ENCODE measurements around the gene FAM117A. TPM values are rescaled to one million over a fixed set of nuclear protein-coding genes. Genes with fewer than 3 reads are reported as not detected.
"Not testable (repeated sequence)": the region's sequence is repeated elsewhere in the genome, so short reads cannot be mapped to it uniquely, and the experiment has no call there.

FAM117A gene
- polyA plus RNA-seq, 1 donor, result 18.0 TPM

DNA sequence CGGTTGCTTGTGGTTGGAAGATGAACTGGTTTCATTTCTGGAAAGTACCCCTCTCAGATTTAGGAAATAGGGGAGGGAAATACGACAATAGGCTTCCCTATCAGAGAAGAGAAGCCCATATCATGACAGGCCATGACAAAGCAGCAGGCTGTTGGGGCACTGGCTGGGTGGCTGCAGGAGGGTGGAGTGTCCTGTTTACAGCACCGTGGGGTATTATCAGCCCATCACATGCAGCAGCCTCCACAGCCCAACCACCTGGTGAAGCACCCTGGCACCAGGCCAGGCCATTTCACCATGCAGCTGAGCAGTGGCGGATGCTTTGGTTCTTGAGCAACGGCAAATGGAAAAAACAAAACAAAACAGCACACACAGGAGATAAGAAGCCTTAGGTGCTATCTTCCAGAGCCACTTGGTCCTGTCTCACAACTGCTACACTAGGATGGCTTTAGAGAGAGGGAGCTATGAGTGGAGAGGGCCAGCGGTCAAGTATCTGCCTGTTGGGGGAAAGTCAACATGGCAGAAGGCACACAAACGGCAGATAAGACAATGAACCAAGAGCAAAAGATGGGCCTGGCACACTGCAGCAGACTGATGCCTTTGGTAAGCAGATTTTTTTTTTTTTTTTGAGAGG is 24.2 kb downstream of the FAM117A start:
- no peak for DNase-seq (ENCODE audit: low read depth)

DNA sequence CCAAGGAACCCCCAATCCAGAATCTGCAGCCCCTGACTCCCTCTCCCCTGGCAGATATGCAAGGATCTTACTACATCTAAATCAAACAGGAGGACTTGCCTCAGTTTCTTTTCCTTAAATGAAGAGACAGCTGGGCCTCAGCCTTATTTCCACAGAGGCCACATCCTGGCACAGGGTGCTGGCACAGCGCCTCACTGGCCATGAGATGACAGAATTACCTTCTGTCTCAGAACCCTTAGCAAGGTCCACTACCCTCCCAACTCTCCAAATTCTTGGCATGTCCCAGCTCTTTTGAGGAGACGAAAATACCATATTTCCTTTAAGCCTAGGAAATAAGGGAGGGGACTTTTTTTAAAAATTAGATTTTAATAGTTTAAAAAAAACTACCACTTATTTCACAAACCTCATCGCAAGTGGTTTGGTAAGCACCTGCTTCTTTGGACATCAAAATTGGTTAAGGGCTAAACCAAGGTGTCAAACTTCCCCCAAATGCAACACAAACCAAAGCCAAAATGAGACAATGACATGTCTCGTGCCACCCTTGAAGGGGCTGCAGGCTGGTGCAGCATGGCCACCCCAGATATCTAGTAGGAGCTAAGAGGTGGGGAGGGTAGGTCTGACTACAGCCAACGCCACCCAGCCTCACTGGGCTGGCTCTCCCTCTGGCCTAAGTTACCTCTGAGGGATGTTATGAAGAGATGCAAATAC is 25.3 kb downstream of the FAM117A start:
- no peak for DNase-seq (ENCODE audit: low read depth)

DNA sequence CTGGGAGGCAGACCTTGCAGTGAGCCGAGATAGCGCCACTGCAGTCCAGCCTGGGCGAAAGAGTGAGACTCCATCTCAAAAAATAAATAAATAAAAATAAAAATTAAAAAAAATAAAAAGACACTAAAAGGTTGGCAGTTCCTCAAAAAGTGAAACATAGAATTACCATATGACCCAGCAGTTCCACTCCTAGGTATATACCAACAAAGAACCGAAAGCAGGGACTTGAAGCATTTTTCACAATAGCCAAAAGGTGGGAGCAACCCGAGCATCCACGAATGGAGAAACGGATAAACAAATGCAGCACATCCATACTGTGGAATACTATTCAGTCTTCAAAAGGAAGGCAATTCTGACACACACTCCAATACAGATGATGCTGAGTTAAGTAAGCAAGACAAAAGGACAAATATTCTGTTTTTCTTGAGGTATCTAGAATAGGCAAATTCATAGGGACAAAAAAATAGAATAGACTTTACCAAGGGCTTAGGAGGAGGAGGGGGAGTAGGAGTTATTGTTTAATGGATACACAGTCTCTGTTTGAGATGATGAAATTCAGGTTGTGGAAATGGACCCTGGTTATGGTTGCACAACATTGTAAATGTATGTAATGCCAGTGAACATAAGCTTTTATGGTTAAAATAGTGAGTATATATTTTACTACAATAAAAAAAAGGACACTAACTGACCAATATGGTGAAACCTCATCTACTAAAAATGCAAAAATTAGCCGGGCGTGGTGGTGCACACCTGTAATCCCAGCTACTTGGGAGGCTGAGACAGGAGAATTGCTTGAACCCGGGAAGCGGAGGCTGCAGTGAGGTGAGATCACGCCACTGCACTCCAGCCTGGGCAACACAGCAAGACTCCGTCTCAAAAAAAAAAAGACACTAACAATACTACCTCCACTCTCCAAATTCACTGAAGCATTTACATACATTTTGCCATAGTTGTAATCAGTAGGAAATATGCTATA is 29.1 kb downstream of the FAM117A start:
- no peak for DNase-seq (ENCODE audit: low read depth)

DNA sequence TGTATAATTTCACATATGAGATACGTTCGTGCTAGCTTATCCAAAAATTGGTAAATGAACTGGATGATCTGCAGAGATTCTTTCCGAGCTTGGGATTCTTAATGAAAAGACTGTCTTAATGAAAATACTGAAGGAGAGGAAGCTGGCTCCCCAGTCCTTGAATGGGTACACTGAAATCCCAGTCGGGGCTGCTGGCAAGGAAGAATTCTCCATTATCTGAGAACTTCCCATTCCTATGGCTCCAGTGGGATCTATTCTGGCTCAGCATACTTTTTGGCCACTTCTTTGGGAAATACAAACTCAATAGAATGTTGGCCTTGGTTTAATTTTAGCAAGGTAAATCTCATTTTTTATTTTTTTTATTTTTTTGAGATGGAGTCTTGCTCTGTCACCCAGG is 32.5 kb downstream of the FAM117A start:
- DNase-seq (ENCODE audit: low read depth), result no peak

DNA sequence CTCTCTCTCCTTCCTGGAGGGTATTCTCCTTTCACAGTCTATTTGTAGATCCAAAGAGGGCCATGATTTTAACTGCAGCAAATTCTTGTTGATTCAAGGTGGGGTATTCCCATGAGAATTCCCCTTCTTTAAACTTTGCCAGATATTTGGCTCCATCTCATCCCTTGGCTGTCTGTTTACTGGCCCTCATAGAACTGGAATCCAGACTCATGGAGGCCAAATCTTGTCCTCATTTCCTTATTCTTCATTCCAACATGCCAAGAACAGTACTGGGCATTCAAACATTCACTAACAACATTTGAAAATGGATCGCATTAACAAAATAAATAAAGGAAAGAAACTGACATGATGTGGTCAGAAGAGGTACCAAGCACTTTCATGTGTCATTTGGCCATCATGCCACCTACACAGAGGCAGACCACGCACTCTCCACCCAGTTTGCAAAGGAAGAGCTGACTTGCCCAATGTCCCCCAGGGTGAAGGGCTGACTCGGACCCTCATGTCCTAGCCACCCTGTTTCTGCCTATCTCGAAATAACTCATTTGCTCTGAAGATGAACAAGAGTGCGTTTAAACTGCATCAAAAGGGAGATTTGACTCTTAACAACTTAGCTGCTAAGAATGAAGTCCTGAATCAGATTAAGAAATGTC is 33.0 kb downstream of the FAM117A start:
- DNase-seq (ENCODE audit: low read depth), result no peak

DNA sequence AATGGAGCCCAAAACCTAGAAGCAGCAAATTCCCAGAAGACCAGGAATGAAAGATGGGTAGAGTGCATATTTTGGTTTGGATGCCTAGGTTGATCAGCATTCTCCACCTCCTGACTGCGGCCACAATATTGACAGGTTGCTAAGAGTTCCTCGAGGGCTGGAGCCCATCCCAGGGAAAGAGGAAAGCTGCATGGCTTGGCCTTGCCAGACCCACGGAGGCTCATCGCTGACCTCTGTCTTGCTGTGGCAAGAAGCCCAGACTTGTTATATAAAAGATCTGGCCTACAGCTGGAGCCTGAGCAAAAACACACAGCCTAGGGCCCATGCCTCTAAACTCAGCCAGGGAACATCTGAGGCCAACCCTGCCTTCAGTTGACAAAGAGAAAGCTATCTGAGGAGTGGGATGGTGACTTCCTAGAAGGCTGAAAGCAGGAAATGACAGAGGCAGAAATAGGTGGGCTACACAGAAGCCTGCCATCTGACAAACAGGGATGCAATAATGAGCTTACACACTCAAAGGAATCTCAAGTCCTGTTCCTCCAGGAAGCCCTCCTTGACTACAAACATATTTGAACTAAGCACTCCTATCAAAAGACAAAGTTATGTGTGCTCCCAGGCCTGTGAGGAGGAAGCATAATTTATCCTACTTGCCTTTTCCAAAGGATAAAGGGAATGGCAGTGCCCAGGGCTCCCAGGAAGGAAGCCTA is 33.7 kb downstream of the FAM117A start:
- DNase-seq (ENCODE audit: low read depth), result peak; percentile 92

DNA sequence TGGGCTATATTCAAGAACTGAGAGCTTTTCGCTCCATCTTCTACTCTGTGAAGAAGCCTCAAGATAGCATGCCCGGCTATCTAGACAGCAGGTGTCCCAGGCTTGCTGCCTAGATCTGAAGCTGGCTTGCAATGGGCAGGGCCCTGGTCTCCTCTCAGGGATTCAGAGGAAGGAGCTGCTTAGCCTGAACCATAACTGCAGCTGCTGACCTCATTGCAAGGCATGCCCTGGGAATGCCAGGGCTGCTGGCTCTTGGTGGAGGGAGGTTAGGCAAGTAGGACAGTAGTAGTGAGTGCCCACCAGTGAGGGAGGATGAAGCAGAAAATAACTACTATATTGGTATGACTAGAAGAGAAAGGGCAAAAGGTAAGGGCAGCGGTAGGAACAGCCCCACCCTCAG is 34.9 kb downstream of the FAM117A start:
- DNase-seq (ENCODE audit: low read depth), result no peak

DNA sequence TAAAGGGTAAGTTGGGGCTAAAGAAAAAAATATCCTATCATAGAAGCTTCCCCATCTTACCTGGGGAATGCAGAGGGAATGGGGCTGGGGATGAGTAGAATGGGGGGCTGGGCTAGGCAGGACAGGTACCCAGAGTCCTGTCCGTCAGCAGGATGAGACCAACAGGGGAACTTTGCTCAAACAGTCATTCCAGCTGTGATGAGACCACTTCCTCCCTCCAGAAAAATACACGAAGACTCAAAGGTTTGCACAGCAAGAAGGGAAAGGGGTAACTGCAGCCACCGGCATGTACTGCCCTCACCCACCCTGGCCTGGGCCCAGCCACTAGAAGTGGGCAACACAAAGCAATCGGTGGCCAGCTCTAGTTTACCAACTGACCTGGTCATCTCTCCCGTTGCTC is 35.5 kb downstream of the FAM117A start:
- DNase-seq (ENCODE audit: low read depth), result no peak

DNA sequence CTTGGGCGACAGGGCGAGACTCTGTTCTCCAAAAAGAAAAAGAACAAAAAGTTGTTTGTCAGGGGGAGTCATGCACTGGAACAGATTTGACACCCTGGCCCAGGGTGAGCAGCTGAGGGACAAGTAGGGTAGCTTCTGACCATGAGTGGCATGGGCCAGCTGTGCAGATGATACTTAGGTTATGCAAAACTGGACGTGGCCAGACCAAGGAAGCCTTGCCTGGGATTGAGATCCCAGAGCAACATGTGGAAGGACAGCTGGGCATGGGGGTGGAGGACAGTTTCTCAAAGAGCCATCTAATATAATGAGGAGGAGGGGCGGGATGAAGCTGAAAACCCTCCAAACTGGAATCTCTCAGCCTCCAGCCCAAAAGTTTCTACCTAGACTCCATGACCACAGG is 36.6 kb downstream of the FAM117A start:
- no peak for DNase-seq (ENCODE audit: low read depth)

DNA sequence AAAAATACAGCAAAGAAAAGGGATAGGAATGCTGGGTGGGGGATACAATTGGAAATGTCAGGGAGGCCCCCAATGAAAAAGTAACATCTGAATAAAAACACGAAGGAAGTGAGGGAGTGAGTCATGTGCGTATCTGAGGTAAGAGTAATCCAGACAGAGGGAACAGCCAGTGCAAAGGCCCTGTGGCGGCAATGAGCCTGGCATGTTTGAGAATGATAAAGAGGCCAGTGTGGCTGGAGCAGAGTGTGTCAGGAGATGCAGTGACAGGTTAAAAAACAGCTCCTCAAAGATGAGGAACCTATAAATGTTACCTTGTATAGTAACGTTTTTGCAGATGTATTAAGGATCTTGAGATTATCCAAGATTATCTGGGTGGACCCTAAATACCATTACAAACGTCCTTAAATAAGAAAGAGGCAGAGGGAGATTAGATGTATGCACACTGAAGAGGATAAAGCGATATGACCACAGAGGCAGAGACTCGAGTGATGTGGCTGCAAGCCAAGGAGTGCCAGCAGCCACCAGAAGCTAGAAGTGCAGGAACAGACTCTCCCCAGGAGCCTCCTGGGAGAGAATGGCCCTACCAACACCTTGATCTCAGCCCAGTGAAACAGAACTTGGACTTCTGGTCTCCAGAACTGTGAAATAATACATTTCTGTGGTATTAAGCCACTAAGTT is 38.3 kb downstream of the FAM117A start:
- no peak for DNase-seq (ENCODE audit: low read depth)

DNA sequence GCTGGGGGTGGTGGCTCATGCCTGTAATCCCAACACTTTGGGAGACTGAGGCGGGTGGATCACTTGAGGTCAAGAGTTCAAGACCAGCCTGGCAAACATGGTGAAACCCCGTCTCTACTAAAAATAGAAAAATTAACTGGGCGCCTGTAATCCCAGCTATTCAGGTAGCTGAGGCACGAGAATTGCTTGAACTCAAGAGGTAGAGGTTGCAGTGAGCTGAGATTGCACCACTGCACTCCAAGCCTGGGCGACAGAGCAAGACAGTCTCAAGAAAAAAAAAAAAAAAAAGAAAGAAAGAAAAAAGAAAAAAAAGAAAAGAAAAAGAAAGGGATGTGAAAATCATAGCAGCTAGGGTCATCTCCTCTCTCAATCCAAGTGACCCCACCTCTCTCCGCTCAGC is 39.4 kb downstream of the FAM117A start:
- not testable (repeated sequence) for DNase-seq (ENCODE audit: low read depth)

DNA sequence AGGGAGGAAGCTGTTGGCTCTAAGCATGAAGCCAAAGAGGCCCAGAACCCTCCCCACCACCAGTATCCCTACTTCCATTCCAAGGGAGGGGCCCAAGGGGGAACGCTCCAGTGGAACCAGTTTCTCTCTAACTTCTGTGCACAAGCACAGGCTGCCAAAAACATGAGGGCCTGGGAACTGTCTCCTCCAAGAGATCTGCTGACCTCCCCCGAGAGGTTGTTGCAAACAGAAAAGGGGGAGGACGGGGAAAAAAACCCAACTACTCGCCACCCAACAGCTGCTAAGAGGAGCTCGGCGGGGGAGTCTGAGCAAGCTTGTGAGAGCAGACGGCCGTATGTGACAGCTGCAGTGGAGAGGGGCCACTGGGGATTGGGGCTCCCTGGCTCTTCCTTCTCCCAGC is 40.5 kb downstream of the FAM117A start:
- no peak for DNase-seq (ENCODE audit: low read depth)

DNA sequence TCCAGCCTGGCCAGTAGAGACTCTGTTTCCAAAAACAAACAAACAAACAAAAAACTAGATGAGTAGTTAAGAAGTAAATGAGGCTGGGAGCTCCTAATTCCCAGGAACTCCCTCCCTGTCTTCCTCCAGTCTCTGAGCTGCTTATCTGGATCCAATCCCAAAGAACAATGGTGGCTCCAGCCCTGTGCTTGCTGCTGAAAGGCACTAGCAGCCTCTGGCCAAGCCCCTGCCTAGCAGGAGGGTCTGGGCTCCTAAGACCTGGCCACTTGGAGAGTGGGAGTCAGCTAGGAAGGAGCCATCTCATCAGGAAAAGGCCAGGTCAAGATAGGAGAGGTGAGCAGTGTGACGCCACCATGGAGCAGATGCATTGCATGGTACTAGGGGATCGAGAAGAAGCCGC is 41.9 kb downstream of the FAM117A start:
- no peak for DNase-seq (ENCODE audit: low read depth)

DNA sequence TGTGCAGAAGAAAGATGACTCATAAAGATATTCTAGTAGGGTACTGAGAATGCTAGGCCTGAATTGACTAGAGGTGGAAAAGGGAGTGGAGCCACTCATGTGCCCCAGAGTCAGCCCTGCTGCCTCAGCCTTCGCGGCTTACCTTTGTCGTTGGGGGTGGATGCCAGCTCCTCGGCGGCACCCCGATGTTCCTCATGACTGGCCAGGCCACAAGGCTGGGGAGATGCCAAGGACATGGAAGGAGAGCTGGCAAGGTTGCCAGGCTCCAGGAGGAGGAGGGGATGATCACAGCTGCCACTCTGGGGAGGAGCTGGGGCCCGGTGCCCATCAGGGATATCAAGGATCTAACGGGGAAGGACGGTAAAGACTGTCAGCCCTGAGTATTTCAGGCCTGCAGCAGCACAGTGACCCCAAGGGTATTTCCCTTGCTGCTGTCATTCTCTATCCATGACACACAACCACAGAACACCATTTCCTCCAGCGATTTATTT is 46.5 kb downstream of the FAM117A start:
- no peak for DNase-seq (ENCODE audit: low read depth)

DNA sequence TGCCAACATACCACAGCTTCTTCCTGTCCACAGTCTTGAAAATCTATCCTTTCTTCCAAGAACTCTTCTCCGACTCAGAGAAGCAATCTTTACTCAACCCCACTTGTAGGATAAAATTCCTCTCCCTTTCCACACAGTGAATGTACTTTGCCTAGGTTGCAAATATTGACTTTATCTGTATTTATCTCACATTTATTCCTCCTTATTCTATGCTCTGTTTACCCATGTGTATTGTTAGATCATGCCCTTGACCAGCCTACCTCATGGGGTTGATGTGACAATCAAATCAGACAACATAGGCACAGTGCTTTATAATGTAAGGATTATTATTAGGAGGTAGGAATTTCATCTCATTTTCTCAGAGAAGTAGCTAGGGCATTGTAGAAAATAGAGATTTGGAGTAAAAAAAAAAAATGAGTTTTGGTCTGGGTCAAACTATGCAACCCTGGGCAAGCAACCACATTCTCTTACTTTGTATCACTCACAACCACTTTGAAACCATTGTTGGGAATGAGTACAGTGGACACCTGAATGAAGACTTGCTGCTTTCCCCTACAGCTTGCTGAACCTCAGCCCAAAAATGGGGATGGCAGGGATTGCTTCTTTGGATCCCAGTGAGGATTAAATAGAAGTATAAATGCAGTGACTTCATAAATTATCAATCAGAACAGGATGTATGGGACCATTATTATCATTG is 47.1 kb downstream of the FAM117A start:
- DNase-seq (ENCODE audit: low read depth), result no peak

DNA sequence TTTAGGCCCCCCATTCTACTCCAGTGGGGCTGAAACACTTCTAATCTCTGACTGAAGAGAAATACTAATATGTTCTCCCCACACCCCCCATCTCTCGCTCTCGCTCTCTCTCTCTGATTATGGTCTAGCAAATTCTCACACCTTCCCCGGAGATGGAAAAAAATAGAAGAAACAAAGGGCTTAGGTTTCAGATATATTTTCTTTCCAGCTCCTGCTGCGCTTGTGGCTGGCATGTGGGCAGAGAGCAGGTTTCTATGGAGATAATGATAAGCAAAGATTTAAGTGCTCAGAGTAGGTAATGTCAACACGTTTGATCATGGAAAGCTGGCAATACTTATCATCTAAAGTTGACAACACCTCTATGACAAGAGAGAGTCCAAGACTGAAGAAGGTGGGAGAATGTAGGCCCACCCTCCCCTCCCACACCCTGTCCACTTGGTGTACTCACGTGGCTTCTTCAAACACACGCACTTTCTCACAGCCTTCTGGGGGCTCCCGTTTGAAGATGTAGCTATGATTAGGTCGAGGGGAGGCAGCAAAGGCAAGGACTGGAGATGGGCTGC is 48.1 kb downstream of the FAM117A start:
- no peak for DNase-seq (ENCODE audit: low read depth)

DNA sequence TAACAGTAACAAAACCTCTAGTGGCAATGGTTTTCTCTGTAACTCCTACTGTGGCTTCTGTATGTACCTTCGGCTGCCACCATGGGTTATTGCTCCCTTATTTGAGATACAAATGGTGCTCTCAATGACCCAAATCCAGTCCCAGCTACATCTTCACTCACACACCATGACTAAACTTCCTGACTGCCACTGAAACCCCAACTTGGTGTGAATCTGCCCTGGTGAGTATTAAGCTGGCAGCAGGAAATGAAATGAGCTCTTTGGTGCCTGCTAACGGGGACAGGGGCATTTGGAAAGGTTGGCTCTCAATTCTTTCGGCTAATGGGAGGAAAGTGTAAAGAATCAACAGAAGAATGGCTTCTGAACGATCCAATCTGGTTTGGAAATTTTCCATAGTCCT is 48.7 kb downstream of the FAM117A start:
- no peak for DNase-seq (ENCODE audit: low read depth)

DNA sequence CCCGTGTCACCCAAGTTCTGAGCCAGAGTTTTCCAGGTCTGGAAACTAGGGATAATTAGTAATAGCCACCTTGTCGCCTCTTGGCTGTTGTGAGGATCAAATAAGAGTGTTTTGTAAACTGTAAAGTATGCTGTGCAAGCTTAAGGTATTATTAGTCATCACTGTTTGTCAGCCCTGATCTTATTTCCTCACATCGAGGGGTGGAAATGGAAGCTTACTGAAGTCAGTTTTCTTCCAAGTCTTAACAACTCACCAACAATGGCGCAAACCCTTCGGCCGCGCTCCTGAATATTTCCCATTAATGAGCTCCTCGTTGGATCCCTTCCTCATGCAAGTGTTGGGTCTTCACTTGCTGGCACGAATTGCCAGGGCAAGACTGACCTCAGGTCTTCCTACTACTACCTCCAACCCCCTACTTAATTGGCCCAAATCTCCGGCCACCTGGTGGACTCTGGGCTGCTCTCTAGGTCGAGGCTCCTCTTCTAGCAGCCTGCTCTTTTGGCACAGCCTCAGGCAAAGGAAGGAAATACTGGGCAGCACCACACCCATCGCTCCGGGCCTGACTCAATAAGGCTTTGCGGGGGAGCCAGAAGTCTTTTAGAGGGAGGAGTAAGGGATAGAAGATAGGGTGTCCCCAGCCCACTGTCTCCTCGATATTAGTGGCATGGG is 55.3 kb downstream of the FAM117A start:
- DNase-seq (ENCODE audit: low read depth), result no peak

Data from forelimb muscle (tissue), 1 donor.